Measurements from ENCODE around the gene SEC24A. TPM values are rescaled to one million over a fixed set of nuclear protein-coding genes. Genes with fewer than 3 reads are reported as not detected.
A peak's percentile ranks its signal among the peaks of the same experiment; 100 is the strongest.

The SEC24A gene
- polyA plus RNA-seq, 1 donor from 2014 or later = 24.7 TPM

GRCh38 chr5:134642931-134643530 is 5.6 kb upstream of the SEC24A start:
- Histone ChIP-seq H3K9me3 (ENCODE audit: low read length) (no peaks in the 10 kb centered on the region), H3K27ac (ENCODE audit: low read length) (no peak overlapping the region), H4K20me1 (ENCODE audit: insufficient read depth) (no peaks in the 10 kb centered on the region), H2AFZ (ENCODE audit: low read depth, low read length) (no peak overlapping the region), H3K36me3 (ENCODE audit: insufficient read depth, low read length) (no peaks in the 10 kb centered on the region), H3K9ac (ENCODE audit: low read length) (no peak overlapping the region), H3K4me2 (ENCODE audit: low read length) (no peak overlapping the region), H3K27me3 (ENCODE audit: insufficient read depth, low read depth, low read length) (no peaks in the 10 kb centered on the region), H3F3A (ENCODE audit: insufficient read depth, low read length, poor library complexity, severe bottlenecking) (no peaks in the 10 kb centered on the region), H3K4me3 (ENCODE audit: low read length) (no peak overlapping the region), H3K79me2 (replicated peaks; ENCODE audit: insufficient read depth, low read length) (no peaks in the 10 kb centered on the region), H3K9me2 (ENCODE audit: insufficient read depth, low read length) (no peaks in the 10 kb centered on the region)
- TF ChIP-seq, protein P1, sequence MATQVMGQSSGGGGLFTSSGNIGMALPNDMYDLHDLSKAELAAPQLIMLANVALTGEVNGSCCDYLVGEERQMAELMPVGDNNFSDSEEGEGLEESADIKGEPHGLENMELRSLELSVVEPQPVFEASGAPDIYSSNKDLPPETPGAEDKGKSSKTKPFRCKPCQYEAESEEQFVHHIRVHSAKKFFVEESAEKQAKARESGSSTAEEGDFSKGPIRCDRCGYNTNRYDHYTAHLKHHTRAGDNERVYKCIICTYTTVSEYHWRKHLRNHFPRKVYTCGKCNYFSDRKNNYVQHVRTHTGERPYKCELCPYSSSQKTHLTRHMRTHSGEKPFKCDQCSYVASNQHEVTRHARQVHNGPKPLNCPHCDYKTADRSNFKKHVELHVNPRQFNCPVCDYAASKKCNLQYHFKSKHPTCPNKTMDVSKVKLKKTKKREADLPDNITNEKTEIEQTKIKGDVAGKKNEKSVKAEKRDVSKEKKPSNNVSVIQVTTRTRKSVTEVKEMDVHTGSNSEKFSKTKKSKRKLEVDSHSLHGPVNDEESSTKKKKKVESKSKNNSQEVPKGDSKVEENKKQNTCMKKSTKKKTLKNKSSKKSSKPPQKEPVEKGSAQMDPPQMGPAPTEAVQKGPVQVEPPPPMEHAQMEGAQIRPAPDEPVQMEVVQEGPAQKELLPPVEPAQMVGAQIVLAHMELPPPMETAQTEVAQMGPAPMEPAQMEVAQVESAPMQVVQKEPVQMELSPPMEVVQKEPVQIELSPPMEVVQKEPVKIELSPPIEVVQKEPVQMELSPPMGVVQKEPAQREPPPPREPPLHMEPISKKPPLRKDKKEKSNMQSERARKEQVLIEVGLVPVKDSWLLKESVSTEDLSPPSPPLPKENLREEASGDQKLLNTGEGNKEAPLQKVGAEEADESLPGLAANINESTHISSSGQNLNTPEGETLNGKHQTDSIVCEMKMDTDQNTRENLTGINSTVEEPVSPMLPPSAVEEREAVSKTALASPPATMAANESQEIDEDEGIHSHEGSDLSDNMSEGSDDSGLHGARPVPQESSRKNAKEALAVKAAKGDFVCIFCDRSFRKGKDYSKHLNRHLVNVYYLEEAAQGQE (IDR thresholded peaks at IDR 0.05; ENCODE audit: borderline replicate concordance) = no peak
- TF ChIP-seq SMC3 (conservative IDR thresholded peaks at IDR 0.05; ENCODE audit: poor library complexity) = no peak
- TF ChIP-seq EZH2 (IDR thresholded peaks at IDR 0.05; ENCODE audit: borderline replicate concordance, insufficient read depth, low read length, poor library complexity, severe bottlenecking) = no peak
- no peak for TF ChIP-seq POLR2AphosphoS5 (IDR thresholded peaks at IDR 0.05)
- TF ChIP-seq TAF1 (IDR thresholded peaks at IDR 0.05; ENCODE audit: low read depth) = no peak
- no peak for TF ChIP-seq MXI1 (conservative IDR thresholded peaks at IDR 0.05; ENCODE audit: poor library complexity, severe bottlenecking)

- H3K79me2 ChIP-seq (replicated peaks; ENCODE audit: insufficient read depth, low read length) = peaks cover 19% of the 10 kb centered on the region
- H3K9me3 ChIP-seq (ENCODE audit: low read length) = no peaks in the 10 kb centered on the region
- peak overlapping the region; percentile 100 for H3K4me3 ChIP-seq (ENCODE audit: low read length)
- no peaks in the 10 kb centered on the region for H4K20me1 ChIP-seq (ENCODE audit: insufficient read depth)
- peak overlapping the region; percentile 54 for H3K4me2 ChIP-seq (ENCODE audit: low read length)
- no peaks in the 10 kb centered on the region for H3K9me2 ChIP-seq (ENCODE audit: insufficient read depth, low read length)
- no peaks in the 10 kb centered on the region for H3K36me3 ChIP-seq (ENCODE audit: insufficient read depth, low read length)
- H3K9ac ChIP-seq (ENCODE audit: low read length) = peak overlapping the region; percentile 81
- H2AFZ ChIP-seq (ENCODE audit: low read depth, low read length) = peak overlapping the region; percentile 86
- no peaks in the 10 kb centered on the region for H3F3A ChIP-seq (ENCODE audit: insufficient read depth, low read length, poor library complexity, severe bottlenecking)
- TF ChIP-seq RAD21 (conservative IDR thresholded peaks at IDR 0.05) (no peak), TAF1 (IDR thresholded peaks at IDR 0.05; ENCODE audit: low read depth) (no peak), POLR2AphosphoS5 (IDR thresholded peaks at IDR 0.05) (no peak), EP300 (conservative IDR thresholded peaks at IDR 0.05; ENCODE audit: poor library complexity, severe bottlenecking) (no peak), EZH2 (IDR thresholded peaks at IDR 0.05; ENCODE audit: borderline replicate concordance, insufficient read depth, low read length, poor library complexity, severe bottlenecking) (no peak), MXI1 (conservative IDR thresholded peaks at IDR 0.05; ENCODE audit: poor library complexity, severe bottlenecking) (no peak)
- TF ChIP-seq, protein P2, sequence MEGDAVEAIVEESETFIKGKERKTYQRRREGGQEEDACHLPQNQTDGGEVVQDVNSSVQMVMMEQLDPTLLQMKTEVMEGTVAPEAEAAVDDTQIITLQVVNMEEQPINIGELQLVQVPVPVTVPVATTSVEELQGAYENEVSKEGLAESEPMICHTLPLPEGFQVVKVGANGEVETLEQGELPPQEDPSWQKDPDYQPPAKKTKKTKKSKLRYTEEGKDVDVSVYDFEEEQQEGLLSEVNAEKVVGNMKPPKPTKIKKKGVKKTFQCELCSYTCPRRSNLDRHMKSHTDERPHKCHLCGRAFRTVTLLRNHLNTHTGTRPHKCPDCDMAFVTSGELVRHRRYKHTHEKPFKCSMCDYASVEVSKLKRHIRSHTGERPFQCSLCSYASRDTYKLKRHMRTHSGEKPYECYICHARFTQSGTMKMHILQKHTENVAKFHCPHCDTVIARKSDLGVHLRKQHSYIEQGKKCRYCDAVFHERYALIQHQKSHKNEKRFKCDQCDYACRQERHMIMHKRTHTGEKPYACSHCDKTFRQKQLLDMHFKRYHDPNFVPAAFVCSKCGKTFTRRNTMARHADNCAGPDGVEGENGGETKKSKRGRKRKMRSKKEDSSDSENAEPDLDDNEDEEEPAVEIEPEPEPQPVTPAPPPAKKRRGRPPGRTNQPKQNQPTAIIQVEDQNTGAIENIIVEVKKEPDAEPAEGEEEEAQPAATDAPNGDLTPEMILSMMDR (IDR thresholded peaks at IDR 0.05; ENCODE audit: poor library complexity, severe bottlenecking) = no peak
- TF ChIP-seq, protein P1 (IDR thresholded peaks at IDR 0.05; ENCODE audit: borderline replicate concordance) = no peak
- no peaks in the 10 kb centered on the region for H3K27me3 ChIP-seq (ENCODE audit: insufficient read depth, low read depth, low read length)
- peak overlapping the region; percentile 70 for H3K27ac ChIP-seq (ENCODE audit: low read length)
Observed at GRCh38 chr5:134647750-134648424, 698 bp upstream of the SEC24A start.
